ENCODE measurements around the gene INPP5J.

DNA sequence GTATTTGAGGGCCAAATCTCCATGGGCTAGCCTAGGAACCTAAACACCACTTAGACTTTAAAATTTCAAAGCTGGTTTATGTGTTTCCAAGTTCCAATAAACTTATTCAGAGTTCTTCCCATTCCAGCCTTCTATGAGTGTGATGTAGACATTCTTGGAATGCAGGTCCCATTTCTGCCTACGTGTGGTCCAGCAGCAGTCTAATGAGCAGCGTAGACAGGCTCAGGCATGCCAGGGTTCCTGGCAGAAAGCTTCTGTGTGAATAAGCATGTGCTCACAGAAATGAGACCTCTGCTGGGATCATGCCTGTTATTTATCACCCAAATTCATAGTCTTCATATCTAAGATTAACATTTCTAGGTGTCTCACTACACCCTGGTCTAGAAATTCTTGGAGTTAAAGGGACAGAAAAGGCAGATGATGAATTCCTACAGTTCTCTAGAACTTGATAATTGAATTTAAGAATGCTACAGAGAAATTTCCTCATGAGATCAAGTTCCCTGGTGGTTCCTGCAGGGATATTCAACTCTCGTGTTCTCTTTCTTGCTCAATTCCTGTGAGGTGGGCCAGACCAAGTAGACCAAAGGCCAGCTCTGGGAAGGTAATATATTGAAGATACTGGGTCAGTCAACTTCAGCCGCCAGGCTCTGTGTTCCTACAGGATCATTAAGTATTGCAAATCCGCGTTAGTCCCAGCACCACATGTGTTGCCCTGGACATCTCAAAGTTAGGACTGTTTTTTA, 54.8 kb downstream of the INPP5J start:
- TF ChIP-seq, protein P1, sequence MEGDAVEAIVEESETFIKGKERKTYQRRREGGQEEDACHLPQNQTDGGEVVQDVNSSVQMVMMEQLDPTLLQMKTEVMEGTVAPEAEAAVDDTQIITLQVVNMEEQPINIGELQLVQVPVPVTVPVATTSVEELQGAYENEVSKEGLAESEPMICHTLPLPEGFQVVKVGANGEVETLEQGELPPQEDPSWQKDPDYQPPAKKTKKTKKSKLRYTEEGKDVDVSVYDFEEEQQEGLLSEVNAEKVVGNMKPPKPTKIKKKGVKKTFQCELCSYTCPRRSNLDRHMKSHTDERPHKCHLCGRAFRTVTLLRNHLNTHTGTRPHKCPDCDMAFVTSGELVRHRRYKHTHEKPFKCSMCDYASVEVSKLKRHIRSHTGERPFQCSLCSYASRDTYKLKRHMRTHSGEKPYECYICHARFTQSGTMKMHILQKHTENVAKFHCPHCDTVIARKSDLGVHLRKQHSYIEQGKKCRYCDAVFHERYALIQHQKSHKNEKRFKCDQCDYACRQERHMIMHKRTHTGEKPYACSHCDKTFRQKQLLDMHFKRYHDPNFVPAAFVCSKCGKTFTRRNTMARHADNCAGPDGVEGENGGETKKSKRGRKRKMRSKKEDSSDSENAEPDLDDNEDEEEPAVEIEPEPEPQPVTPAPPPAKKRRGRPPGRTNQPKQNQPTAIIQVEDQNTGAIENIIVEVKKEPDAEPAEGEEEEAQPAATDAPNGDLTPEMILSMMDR (IDR thresholded peaks at IDR 0.05), result no peak
- no peak for TF ChIP-seq POLR2A (IDR thresholded peaks at IDR 0.05)
